Frontal cortex (tissue), 4 donors: ENCODE measurements around the gene PRR12. TPM values are rescaled to one million over a fixed set of nuclear protein-coding genes. Genes with fewer than 3 reads are reported as not detected.

Experiments used
- DNase-seq, 2 donors: peaks; one replicate each; pipeline ENCODE4 v3.0.0; 2012; ENCODE audit warnings: low spot score in 2 of 2
- FAIRE-seq: peaks from 2 replicates; lab custom pipeline; 2012; peaks lifted over from hg19 to GRCh38; lab: Jason Lieb, UNC
- total RNA-seq: library from RNA; depleted of rRNA; stranded (reverse); fragments of >200 nt; gene quantifications from one replicate; pipeline ENCODE4 v1.2.3, GENCODE V29; 2014
- donor health status: control.
- donor health status: control.
- donor health status: control.

Gene PRR12
- total RNA-seq, 1 donor from 2014 or later = 5.7 TPM

- FAIRE-seq (no peak), DNase-seq (peak; percentile 77 to 84)
Observed at GRCh38 chr19:49590071-49590970, 661 bp upstream of the PRR12 start.

DNA sequence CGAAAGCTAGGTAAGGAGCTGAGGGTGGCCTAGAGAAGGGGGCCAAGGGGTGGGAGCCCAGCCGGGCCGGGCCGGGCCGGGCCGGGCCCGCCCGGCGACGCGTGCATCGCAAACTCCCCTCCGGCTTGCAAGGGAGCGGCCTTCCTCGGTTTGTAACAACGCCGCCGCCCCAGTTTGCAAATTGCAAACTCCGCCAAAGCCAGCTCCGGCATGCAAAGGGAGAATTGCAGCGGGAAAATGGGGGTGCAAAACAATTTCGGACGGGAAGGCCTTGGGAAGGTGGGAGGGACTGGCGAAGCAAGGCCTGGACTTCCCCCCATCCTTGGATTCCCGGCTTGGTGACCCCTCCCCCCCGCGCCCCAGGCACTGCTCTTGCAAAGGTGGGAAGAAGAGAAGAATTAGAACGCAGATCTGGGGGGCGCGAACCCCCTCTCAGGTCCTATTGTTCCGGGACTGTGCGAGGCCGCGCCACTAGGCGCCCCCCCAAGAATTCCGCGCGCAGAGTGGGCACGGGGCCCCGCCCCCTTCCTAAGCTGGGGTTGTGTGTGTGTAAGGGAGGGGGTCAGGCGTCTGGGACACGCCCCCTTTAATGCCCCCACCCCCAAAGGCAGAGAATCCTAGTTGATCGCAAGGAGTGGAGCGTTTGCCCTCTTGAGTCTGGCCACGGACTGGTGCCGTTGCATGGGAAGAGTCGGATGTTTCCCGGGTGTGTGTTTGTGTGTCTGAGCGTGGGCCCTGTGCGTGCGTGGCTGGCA is 926 bp downstream of the PRR12 start:
- FAIRE-seq = no peak
- DNase-seq = no peak

DNA sequence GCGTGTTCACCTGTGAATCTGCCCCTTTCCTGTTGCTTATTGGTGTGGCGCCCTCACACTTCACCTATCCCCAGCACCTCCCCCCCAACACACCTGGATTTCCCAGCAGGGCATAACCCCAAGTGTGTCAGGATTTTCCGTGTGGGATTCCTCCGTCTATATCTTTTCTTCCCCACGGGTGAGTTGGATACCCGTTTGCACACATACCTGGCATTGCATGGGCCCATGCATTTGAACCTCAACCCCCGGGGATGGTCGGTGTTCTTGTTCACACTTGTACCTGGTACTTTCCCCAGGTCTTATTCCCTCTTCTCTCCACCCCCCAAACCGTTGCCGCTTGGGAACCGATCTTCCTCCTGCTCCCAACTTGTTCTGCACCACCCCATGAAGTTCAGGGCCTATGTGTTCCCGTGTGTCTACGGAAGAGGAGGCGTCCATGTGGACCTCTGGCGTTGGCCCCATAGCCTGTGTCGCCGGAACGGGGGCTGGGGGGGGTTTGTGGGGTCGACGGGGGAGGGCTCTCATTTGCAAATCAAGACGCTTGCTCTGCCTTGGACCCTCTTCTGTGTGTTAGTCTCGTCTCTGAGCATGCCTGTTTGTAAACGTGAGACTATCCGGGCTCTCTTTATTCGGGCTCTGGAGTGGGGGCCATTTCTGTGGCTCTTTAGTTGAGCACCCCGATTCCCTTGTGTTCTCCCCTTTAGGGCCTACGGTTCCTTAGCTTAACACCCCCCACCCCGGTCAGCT is 1.7 kb downstream of the PRR12 start:
- DNase-seq (peak in 1 of 2 donors; percentile 51), FAIRE-seq (no peak)

- FAIRE-seq (no peak), DNase-seq (peak; percentile 100)
Observed at GRCh38 chr19:49593233-49594113, 2.5 kb downstream of the PRR12 start.

GRCh38 chr19:49594157-49594992 is 3.4 kb downstream of the PRR12 start:
- DNase-seq (no peak), FAIRE-seq (no peak)

GRCh38 chr19:49594993-49595818 is 4.2 kb downstream of the PRR12 start:
- no peak for FAIRE-seq
- DNase-seq = no peak

DNA sequence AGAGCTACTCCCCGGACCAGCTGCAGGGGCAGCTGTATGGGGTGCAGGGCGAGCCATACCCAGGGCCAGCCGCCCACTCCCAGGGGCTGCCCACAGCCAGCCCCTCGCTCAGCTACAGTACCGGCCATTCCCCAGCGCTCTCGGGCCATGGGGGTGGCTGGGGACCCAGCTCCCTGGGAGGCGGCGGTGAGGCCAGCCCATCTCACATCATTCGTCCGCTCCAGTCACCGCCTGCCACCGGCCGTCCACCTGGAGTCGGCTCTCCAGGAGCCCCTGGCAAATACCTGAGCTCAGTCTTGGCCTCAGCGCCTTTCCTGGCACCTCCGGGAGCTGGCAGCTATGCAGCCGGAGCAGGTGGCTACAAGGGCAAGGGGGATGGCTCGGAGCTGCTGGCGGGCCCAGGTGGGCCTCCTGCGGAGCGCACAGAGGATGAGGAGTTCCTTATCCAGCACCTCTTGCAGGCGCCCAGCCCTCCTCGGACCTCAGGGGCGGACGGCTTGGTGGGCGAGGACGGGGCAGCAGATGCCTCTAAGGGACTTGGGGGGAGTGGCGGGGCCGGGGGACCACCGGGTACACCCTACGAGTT is 4.9 kb downstream of the PRR12 start:
- FAIRE-seq (no peak), DNase-seq (no peak)

DNA sequence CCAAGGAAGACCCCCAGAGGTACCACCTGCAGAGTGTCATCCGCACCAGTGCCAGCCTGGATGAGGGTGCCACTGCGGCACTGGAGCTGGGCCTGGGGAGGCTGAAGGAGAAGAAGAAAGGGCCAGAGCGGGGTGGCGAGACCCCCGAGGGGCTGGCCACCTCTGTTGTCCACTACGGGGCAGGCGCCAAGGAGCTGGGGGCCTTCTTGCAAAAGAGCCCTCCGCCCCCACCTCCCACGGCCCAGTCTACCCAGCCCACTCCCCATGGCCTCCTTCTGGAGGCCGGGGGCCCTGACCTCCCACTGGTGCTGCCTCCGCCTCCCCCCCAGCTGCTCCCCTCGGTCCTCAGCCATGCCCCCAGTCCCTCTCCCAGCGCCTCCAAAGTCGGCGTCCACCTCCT is 5.4 kb downstream of the PRR12 start:
- FAIRE-seq = no peak
- no peak for DNase-seq

DNA sequence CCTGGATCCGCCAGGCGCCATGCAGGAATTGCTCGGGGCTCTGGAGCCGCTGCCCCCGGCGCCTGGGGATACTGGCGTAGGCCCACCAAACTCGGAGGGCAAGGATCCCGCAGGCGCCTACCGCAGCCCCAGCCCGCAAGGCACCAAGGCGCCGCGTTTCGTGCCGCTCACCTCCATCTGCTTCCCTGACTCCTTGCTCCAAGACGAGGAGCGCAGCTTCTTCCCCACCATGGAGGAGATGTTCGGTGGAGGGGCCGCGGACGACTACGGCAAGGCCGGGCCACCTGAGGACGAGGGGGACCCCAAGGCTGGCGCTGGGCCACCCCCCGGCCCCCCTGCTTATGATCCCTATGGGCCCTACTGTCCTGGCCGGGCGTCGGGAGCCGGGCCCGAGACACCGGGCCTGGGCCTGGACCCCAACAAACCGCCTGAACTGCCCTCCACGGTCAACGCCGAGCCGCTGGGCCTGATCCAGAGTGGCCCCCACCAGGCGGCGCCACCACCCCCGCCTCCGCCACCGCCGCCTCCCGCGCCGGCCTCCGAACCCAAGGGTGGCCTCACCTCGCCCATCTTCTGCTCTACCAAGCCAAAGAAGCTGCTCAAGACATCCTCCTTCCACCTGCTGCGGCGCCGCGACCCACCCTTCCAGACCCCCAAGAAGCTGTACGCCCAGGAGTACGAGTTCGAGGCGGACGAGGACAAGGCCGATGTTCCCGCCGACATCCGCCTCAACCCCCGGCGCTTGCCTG is 6.1 kb downstream of the PRR12 start:
- no peak for FAIRE-seq
- DNase-seq = no peak

DNA sequence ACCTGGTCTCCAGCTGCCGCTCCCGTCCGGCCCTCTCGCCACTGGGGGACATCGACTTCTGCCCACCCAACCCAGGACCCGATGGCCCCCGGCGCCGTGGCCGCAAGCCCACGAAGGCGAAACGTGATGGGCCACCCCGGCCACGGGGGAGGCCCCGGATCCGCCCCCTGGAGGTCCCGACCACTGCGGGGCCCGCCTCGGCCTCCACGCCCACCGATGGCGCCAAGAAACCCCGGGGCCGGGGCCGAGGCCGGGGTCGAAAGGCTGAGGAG is 6.7 kb downstream of the PRR12 start:
- FAIRE-seq = no peak
- DNase-seq = no peak

- FAIRE-seq (no peak), DNase-seq (no peak)
Observed at GRCh38 chr19:49599378-49600295, 8.7 kb downstream of the PRR12 start.

- DNase-seq (no peak), FAIRE-seq (no peak)
Observed at GRCh38 chr19:49601482-49602038, 10.6 kb downstream of the PRR12 start.

DNA sequence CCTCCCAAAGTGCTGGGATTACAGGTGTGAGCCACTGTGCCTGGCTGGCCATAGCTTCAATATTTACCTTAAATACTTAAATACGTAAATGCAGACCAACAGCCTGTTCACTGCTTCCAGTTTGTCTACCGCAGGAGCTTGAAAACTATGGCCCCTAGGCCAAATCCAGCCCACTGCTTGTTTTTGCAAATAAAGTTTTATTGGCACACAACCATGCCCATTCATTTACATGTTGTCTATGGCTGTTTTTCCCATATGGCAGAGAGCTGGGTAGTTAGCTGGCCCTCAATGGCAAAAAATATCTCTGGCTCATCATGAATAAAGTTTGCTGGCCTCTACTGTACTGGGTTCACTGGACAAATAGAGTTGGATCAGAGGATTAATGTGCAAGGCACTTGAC is 11.8 kb downstream of the PRR12 start:
- DNase-seq (no peak), FAIRE-seq (no peak)

- no peak for FAIRE-seq
- DNase-seq = no peak
Observed at GRCh38 chr19:49605605-49606004, 14.6 kb downstream of the PRR12 start.

GRCh38 chr19:49609499-49610092 is 18.6 kb downstream of the PRR12 start:
- FAIRE-seq (no peak), DNase-seq (no peak)
